ENCODE results near the gene DOK3.
"Not testable (repeated sequence)": the region's sequence is repeated elsewhere in the genome, so short reads cannot be mapped to it uniquely, and the experiment has no call there.

The DOK3 gene

GRCh38 chr5:177496070-177496726 lies 13.4 kb downstream of the DOK3 start:
- DNase-seq = no peak

GRCh38 chr5:177495243-177496060 lies 14.2 kb downstream of the DOK3 start:
- peak; percentile 89 for DNase-seq

- DNase-seq = peak; percentile 92
Measured at GRCh38 chr5:177494346-177495195, 15.1 kb downstream of the DOK3 start.

GRCh38 chr5:177493795-177494345 lies 15.8 kb downstream of the DOK3 start:
- DNase-seq = no peak

- no peak for DNase-seq
Measured at GRCh38 chr5:177492841-177493240, 16.8 kb downstream of the DOK3 start.

- DNase-seq = no peak
Measured at GRCh38 chr5:177491983-177492746, 17.5 kb downstream of the DOK3 start.

- DNase-seq = peak; percentile 74
Measured at GRCh38 chr5:177491429-177491945, 18.1 kb downstream of the DOK3 start.

GRCh38 chr5:177490992-177491391 lies 18.6 kb downstream of the DOK3 start:
- no peak for DNase-seq

GRCh38 chr5:177490311-177490991 lies 19.2 kb downstream of the DOK3 start:
- no peak for DNase-seq

GRCh38 chr5:177489119-177489716 lies 20.4 kb downstream of the DOK3 start:
- DNase-seq = no peak

GRCh38 chr5:177487975-177488374 lies 21.7 kb downstream of the DOK3 start:
- no peak for DNase-seq

GRCh38 chr5:177487144-177487543 lies 22.5 kb downstream of the DOK3 start:
- DNase-seq = no peak

- DNase-seq = no peak
Measured at GRCh38 chr5:177486256-177486655, 23.4 kb downstream of the DOK3 start.

GRCh38 chr5:177485753-177486152 lies 23.9 kb downstream of the DOK3 start:
- DNase-seq = not testable (repeated sequence)

- no peak for DNase-seq
Measured at GRCh38 chr5:177484902-177485549, 24.6 kb downstream of the DOK3 start.

- DNase-seq = no peak
Measured at GRCh38 chr5:177483994-177484901, 25.4 kb downstream of the DOK3 start.

- no peak for DNase-seq
Measured at GRCh38 chr5:177483042-177483441, 26.6 kb downstream of the DOK3 start.

- no peak for DNase-seq
Measured at GRCh38 chr5:177482359-177482795, 27.2 kb downstream of the DOK3 start.

GRCh38 chr5:177479774-177480173 lies 29.9 kb downstream of the DOK3 start:
- DNase-seq = no peak
